HT1080 (cell line): ENCODE measurements around the gene SACS. TPM values are rescaled to one million over a fixed set of nuclear protein-coding genes. Genes with fewer than 3 reads are reported as not detected.

ENCODE experiments used
- DNase-seq: peaks from one replicate; pipeline ENCODE4 v3.0.0-alpha.2; 2015; ENCODE audit warnings: low read depth
- total RNA-seq: library from RNA; depleted of rRNA; stranded (reverse); fragments of >200 nt; shearing (Covaris generic); gene quantifications from 2 replicates; pipeline ENCODE4 v1.2.3, GENCODE V29; 2014; rRNA removed

The SACS gene
- total RNA-seq, 1 experiment from 2014 or later = 73.0 TPM

- DNase-seq = peak; percentile 6
Measured at GRCh38 chr13:23289917-23290357, 143.6 kb downstream of the SACS start.

GRCh38 chr13:23288995-23289394 is 144.5 kb downstream of the SACS start:
- DNase-seq = no peak

GRCh38 chr13:23288564-23288963 is 144.9 kb downstream of the SACS start:
- DNase-seq = no peak

DNA sequence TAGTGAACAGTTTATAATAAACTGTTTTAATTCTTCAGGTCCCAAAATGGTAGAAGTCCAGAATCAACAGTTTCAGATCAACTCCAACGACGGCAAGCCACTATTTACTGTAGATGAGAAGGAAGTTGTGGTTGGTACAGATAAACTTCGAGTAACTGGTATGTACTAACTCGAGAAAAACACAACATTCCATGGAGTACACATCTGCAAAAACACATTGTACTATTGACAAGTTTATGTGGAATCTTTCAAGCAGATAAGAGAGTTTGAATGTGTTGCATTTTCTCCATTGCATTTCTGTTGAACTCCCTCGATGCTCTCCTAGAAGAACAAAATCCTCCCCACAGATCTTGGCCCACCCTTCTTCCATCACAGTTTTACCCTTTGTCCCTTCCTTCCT is 154.2 kb downstream of the SACS start:
- no peak for DNase-seq

Other genes with a start within 250 kb of the SACS start
- gene TNFRSF19, start 136.7 kb upstream of the SACS start, total RNA-seq = 2.0 and 2.1 TPM in 2 replicates